Cerebellar cortex (tissue), 1 donor: ENCODE measurements around the gene DNER.
A peak's percentile ranks its signal among the peaks of the same experiment; 100 is the strongest.
"Not testable (repeated sequence)": the region's sequence is repeated elsewhere in the genome, so short reads cannot be mapped to it uniquely, and the experiment has no call there.

Source experiments
- DNase-seq: peaks from one replicate; pipeline ENCODE4 v3.0.0-alpha.2; 2015; ENCODE audit warnings: low spot score

DNER gene, protein sequence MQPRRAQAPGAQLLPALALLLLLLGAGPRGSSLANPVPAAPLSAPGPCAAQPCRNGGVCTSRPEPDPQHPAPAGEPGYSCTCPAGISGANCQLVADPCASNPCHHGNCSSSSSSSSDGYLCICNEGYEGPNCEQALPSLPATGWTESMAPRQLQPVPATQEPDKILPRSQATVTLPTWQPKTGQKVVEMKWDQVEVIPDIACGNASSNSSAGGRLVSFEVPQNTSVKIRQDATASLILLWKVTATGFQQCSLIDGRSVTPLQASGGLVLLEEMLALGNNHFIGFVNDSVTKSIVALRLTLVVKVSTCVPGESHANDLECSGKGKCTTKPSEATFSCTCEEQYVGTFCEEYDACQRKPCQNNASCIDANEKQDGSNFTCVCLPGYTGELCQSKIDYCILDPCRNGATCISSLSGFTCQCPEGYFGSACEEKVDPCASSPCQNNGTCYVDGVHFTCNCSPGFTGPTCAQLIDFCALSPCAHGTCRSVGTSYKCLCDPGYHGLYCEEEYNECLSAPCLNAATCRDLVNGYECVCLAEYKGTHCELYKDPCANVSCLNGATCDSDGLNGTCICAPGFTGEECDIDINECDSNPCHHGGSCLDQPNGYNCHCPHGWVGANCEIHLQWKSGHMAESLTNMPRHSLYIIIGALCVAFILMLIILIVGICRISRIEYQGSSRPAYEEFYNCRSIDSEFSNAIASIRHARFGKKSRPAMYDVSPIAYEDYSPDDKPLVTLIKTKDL

DNA sequence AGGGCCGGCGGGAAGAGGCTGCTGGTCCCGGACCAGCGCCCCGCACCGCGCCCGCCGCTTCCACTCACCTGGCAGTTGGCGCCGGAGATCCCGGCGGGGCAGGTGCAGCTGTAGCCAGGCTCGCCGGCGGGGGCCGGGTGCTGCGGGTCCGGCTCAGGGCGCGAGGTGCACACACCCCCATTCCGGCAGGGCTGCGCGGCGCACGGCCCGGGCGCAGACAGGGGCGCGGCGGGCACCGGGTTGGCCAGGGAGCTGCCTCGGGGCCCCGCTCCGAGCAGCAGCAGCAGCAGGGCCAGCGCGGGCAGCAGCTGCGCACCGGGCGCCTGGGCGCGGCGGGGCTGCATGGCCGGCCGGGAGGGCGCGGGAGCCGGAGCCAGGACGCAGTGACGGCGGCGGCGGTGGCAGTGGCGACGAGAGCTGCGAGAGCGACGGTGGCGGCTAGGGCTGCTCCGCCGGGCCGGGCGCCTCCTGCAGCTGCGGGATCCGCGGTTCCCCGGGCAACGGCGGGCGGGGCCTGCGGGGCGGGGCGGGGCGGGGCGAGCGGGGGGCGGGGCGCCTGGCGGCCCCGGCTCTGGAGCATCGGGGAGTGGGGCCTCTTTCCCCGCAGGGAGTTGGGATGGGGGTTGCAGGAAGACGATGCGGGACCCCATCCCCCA lies at the start of gene DNER:
DNER (minus strand) TSS at position 476 of the 656 bp plus-strand sequence; CDS start at position 344, 132 bp downstream.
- DNase-seq: peak; percentile 51

DNA sequence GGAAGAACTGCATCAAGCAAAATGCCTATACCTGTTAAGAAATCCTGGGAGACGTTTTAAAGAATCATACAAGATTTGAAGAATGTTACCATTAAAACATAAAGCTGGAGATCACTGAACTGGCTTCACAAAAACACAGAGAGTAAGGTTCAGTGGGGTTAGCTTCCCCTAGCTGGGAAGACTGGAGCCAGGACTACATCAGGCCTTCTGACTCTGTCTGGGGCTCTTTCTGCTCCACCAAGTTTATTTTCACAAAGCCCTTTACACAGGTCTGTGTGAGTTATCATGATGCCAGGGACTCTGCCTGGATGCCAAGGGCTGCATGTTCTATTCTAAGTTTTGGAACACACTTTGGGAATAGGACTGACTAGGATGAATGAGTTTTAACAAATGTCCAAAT lies 47.3 kb upstream of the DNER start:
- no peak for DNase-seq

- not testable (repeated sequence) for DNase-seq
These were observed 43.1 kb upstream of the DNER start for GRCh38 chr2:229757462-229757861.

DNA sequence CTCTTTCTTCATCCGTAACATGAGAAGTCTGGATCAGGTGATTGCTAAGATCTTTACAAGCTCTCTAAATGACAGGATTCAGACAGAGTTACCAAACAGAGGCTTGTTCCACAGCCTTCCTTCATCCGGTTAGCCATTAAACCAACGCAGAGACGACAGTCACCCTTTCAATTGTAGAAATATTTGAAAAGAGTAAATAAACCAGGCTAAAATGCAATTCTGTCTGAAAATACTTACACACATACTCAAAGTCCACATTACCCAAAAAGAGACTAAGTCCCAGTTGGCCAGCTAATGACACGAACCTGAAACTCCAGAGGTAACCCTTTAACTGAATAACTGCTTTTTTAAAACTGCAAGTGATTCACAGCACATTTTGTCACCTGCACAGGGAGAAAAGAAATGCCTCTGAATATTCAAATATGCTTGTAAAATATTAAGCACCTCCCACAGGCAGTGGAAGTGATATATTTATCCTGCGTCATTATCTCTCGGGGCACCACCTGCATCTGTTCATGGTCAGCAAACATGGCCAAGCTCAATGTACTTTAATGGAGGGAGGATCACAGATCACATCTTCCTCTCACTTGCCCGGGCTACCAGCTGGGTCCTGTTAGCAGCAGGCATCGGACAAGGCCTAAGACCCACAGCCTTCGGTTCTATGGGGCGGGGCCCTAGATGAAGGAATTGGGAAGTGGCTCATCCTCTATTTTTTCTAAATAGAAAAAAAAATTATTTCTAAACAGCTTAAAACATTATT lies 38.8 kb upstream of the DNER start:
- no peak for DNase-seq

- no peak for DNase-seq
These were observed 35.4 kb upstream of the DNER start for GRCh38 chr2:229749779-229750178.

DNA sequence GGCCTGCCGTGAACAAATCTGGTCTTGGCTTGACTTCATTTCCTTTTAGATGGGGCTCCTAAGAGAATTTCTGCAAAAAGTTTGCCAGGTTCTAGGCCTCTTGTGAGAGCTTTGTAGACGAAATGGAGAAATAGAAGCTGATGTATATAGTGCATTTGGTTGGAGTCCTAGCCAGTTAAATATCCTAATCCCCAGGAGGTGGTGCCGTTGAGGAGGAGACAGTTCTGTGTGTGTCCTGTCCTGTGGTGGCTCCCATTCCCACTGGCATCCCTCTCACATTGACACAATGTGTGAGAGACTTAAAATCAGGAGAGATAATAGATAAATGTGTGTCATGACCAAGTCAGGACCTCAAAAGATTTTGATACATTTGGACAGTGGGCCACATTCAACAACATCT lies 34.6 kb upstream of the DNER start:
- DNase-seq: peak; percentile 9

DNA sequence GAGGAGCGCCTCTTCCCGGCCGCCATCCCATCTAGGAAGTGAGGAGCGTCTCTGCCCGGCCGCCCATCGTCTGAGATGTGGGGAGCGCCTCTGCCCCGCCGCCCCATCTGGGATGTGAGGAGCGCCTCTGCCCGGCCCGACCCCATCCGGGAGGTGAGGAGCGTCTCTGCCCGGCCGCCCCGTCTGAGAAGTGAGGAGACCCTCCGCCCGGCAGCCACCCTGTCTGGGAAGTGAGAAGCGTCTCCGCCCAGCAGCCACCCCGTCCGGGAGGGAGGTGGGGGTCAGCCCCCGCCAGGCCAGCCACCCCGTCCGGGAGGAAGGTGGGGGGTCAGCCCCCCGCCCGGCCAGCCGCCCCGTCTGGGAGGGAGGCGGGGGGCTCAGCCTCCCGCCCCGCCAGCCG lies 28.3 kb upstream of the DNER start:
- not testable (repeated sequence) for DNase-seq

GRCh38 chr2:229740279-229740678 lies 25.9 kb upstream of the DNER start:
- DNase-seq: no peak

- DNase-seq: no peak
These were observed 23.8 kb upstream of the DNER start for GRCh38 chr2:229738024-229738625.

- no peak for DNase-seq
These were observed 20.1 kb upstream of the DNER start for GRCh38 chr2:229734410-229734809.

DNA sequence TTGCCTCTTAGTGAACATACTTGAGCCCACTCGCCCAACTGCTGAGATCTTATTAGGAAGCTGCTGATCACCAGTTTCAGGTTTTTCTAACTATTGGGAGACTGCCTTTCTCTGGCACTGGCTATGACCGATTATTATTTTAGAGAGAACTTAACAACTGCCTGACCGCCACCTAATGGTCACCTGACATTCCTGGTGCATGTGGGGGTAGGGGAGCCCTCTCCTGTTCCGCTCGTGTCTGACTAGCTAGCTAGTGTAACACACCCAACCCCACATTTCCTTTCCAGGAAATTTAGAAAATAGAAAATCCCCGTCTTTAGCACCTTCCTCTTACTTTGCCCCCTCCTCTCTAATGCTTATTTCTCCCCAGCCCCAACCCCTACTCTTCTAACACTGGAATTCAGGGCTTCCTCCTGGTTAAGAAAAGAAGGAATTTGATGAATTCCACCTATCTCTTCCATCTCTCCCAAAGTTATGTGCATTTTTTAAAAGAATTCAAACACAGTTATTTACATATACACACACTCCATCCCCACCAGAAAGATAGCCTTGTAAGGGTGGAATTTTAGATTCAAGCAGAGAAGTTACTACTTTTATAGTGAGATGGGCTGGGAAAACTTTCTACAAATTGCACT lies 19.4 kb upstream of the DNER start:
- no peak for DNase-seq

GRCh38 chr2:229732897-229733296 lies 18.5 kb upstream of the DNER start:
- DNase-seq: no peak

GRCh38 chr2:229731916-229732315 lies 17.6 kb upstream of the DNER start:
- DNase-seq: no peak

GRCh38 chr2:229731363-229731762 lies 17.0 kb upstream of the DNER start:
- no peak for DNase-seq

GRCh38 chr2:229728370-229728769 lies 14.0 kb upstream of the DNER start:
- no peak for DNase-seq

GRCh38 chr2:229726643-229727042 lies 12.3 kb upstream of the DNER start:
- no peak for DNase-seq

DNA sequence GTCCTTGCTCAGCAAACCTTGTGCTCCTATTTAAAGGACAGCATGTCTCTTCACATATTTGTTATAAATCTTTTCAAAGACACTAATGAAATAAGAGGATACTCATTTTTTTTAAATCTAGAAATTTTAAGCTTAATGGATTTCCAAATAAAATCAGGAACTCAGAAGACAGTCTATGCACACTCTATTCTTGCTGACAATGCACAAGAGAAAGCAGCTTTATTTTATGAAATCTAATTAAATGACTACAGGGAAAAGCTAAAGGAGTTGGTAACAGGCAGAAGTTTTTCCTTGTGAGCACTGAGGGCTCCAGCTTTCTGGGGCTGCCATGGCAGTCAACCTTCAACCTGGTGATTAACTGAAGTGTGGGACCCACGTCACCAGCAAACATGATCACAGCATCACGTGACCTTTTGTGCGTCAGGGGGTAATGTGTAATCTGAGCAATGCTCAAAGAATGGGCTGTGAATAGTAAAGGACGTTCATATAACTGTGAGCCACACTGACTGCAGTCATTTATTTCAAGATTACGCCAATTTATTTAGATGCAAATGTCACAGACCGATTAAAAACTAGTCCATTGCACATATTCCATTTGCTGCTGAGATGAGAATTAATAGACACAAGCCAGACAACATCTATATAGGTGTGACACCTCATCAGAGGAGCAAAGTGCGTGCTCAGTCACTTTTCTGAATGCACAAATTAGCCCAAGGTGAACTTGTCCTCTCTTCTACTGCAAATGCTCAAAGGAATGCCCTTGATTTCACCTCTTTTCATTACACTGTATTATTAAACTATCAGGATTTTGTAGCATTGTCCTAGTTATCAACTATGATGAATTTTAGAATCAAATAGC lies 11.6 kb upstream of the DNER start:
- DNase-seq: no peak

- not testable (repeated sequence) for DNase-seq
These were observed 8.8 kb upstream of the DNER start for GRCh38 chr2:229723192-229723591.

- DNase-seq: no peak
These were observed 5.7 kb upstream of the DNER start for GRCh38 chr2:229719926-229720647.
